Lung (tissue), 12 donors: Measurements from ENCODE around the gene ACSM5. TPM values are rescaled to one million over a fixed set of nuclear protein-coding genes. Genes with fewer than 3 reads are reported as not detected.

Experiments
- ATAC-seq: fragments of 200-7000 bp; cut with Tn5 transposase; one replicate; pipeline ENCODE4 v1.9.1; 2020; ENCODE audit warnings: moderate number of reproducible peaks; ENCODE audit not compliant: insufficient read depth, low FRiP score
- DNase-seq, 3 donors: peaks; one replicate each; pipeline ENCODE4 v3.0.0-alpha.2; 2013 to 2017
- H3K27ac ChIP-seq, 2 donors: one replicate each; pipeline ENCODE4 v1.5.1; 2013; ENCODE audit warnings: mild to moderate bottlenecking in 2 of 2, moderate library complexity in 2 of 2, control low read depth in 1 of 2, inconsistent platforms in 1 of 2, low read depth in 1 of 2, low read length in 1 of 2
- H3K27me3 ChIP-seq, 3 donors: one replicate each; pipeline ENCODE4 v1.5.1; 2013; ENCODE audit warnings: low read length in 2 of 3; ENCODE audit not compliant: control insufficient read depth in 3 of 3, insufficient read depth in 3 of 3
- H3K36me3 ChIP-seq, 4 donors: one replicate each; pipeline ENCODE4 v1.5.1; 2013; ENCODE audit warnings: low read length in 4 of 4, mild to moderate bottlenecking in 1 of 4, moderate library complexity in 1 of 4; ENCODE audit not compliant: control insufficient read depth in 4 of 4, insufficient read depth in 4 of 4
- H3K4me1 ChIP-seq, 5 donors: one replicate each; pipeline ENCODE4 v1.5.1; 2013; ENCODE audit warnings: low read length in 5 of 5, mild to moderate bottlenecking in 2 of 5, moderate library complexity in 1 of 5; ENCODE audit not compliant: control insufficient read depth in 5 of 5, insufficient read depth in 5 of 5
- H3K4me3 ChIP-seq: one replicate; pipeline ENCODE4 v1.5.1; 2013; ENCODE audit warnings: mild to moderate bottlenecking, control low read depth, moderate library complexity
- H3K9ac ChIP-seq, 2 donors: one replicate each; pipeline ENCODE4 v1.5.1; 2013; ENCODE audit warnings: low read length in 2 of 2, control low read depth in 1 of 2; ENCODE audit not compliant: insufficient read depth in 1 of 2
- H3K9me3 ChIP-seq, 4 donors: one replicate each; pipeline ENCODE4 v1.5.1; 2013; ENCODE audit warnings: low read length in 3 of 4, mild to moderate bottlenecking in 1 of 4, moderate library complexity in 1 of 4; ENCODE audit not compliant: control insufficient read depth in 4 of 4, insufficient read depth in 3 of 4
- WGBS, 2 donors: extraction: QIAGEN DNeasy Blood & Tissue Kit; methylation state at CpG; one replicate each; pipeline ENCODE4 v1.1.7; 2013; 5-methylcytosine and 5-hydroxymethylcytosine counted together
- polyA plus RNA-seq, 2 donors: library from polyadenylated mRNA; stranded (reverse); fragments of 200-250 nt; gene quantifications; one replicate each; pipeline ENCODE4 v1.2.1, GENCODE V29; 2013
- total RNA-seq, 2 donors: library from RNA; depleted of rRNA in 1 of 2; stranded (reverse); fragments of >200 nt in 1 of 2; gene quantifications; one replicate each; pipeline ENCODE4 v1.2.1, GENCODE V29; 2014 to 2021
- TF ChIP-seq, protein P1 (sequence below): IDR thresholded peaks from 2 replicates; pipeline ENCODE4 v1.5.1; 2012; ENCODE audit warnings: mild to moderate bottlenecking; ENCODE audit errors: control extremely low read depth, extremely low read depth
- donor health status: control.
- donor health status: control.
- donor health status: Bipolar disorder and iron deficiency.
- donor health status: healthy.
- donor health status: DM: yes; HTN: yes; CAD: no.

Gene ACSM5
- total and polyA plus RNA-seq, 4 donors, result 0.40 to 1.4 (median 0.81) TPM

DNA sequence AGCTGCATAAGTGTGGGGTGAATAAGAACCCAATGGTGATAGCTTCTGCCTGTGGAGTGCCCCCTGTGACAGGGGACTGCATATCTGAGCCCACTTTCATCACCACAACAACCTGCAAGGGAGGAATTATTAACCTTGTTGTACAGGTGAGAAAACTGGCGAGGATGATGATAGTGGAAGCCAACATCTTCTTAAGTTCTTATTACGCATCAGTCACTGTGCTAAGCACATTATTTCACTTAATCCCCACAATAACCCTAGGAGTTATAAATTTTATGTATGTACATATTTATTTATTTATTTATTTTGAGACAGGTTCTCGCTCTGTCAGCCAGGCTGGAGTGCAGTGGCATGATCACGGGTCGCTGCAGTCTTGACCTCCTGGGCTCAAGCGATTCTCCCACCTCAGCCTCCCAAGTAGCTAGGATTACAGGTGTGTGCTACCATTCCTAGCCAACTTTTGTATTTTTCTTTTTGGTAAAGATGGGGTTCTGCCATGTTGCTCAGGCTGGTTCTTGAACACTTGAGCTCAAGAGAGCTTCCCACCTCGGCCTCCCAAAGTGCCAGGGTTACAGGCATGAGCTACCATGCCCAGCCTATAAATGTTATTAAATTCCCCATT, 12.4 kb upstream of the ACSM5 start:
- no peak for DNase-seq
- WGBS, 2 donors, result 96% methylated on average over 7 of the region's 7 CpGs
- Histone ChIP-seq H3K27me3 (no peaks in the 10 kb centered on the region), H3K9ac (no peak overlapping the region), H3K4me1 (peaks cover 0 to 14% (median 0%) of the 10 kb centered on the region in 5 donors), H3K36me3 (no peaks in the 10 kb centered on the region), H3K27ac (no peak overlapping the region), H3K9me3 (no peaks in the 10 kb centered on the region), H3K4me3 (no peak overlapping the region)
- TF ChIP-seq, protein P1, sequence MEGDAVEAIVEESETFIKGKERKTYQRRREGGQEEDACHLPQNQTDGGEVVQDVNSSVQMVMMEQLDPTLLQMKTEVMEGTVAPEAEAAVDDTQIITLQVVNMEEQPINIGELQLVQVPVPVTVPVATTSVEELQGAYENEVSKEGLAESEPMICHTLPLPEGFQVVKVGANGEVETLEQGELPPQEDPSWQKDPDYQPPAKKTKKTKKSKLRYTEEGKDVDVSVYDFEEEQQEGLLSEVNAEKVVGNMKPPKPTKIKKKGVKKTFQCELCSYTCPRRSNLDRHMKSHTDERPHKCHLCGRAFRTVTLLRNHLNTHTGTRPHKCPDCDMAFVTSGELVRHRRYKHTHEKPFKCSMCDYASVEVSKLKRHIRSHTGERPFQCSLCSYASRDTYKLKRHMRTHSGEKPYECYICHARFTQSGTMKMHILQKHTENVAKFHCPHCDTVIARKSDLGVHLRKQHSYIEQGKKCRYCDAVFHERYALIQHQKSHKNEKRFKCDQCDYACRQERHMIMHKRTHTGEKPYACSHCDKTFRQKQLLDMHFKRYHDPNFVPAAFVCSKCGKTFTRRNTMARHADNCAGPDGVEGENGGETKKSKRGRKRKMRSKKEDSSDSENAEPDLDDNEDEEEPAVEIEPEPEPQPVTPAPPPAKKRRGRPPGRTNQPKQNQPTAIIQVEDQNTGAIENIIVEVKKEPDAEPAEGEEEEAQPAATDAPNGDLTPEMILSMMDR, result no peak
- ATAC-seq, result no peak

DNA sequence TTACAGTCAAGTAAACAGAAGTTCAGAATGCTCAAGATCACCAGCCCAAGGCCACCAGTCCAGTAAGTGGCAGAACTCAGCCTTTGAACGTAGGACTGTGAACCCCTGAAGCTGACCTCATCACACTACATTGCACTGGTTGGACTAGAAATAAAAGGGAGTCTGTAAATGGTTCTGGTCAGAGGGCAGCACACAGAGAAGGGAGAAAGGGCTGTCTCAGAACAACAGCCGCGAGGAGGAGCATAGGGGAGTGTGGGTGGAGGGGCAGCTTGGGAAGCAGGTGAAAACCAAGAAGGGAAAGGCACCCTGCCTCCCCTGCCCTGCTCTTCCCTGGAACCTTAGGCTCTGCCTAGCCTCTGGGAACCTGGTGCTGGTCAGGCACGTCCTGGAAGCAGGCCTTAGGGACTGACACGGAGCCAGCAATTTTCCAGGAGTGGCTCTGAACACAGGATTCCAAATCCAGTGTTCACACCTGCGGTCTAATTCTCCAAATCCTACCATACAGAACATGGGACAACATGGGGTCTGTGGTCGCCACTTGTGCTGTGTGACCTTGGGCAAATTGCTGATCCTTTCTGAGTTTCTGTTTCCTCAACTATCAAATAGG, 11.8 kb upstream of the ACSM5 start:
- H3K9me3 ChIP-seq, result no peaks in the 10 kb centered on the region
- peaks cover 0 to 14% (median 0%) of the 10 kb centered on the region in 5 donors for H3K4me1 ChIP-seq
- H3K9ac ChIP-seq, result no peak overlapping the region
- TF ChIP-seq, protein P1, result no peak
- H3K4me3 ChIP-seq, result no peak overlapping the region
- DNase-seq (no peak), ATAC-seq (no peak)
- WGBS, 2 donors, result 86 to 90% methylated on average over 5 to 7 of the region's 7 CpGs
- no peaks in the 10 kb centered on the region for H3K36me3 ChIP-seq
- no peaks in the 10 kb centered on the region for H3K27me3 ChIP-seq
- no peak overlapping the region for H3K27ac ChIP-seq

DNA sequence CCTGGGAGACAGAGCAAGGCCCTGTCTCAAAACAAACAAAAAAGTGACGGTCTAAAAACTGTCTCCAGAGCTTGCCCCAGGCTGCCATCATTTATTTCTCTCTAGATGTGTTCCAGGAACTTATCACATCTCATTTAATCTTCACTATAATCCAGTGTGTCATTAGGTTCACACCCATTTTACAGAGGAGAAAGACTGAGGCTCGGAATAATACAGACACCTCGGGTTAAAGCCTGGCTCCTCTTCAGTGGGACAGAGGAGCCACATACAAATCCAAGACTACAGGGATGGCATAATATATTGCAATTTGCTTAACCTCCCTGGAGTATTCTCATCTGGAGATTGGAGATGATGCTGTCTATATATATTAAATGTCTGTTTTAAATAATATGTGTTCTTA, 10.7 kb upstream of the ACSM5 start:
- H3K9me3 ChIP-seq, result no peaks in the 10 kb centered on the region
- H3K36me3 ChIP-seq, result no peaks in the 10 kb centered on the region
- H3K4me3 ChIP-seq, result no peak overlapping the region
- TF ChIP-seq, protein P1, result no peak
- no peak for ATAC-seq
- peaks cover 0 to 11% (median 0%) of the 10 kb centered on the region in 5 donors for H3K4me1 ChIP-seq
- no peak overlapping the region for H3K9ac ChIP-seq
- WGBS, 2 donors, result 82 to 90% methylated on average over 3 of the region's 3 CpGs
- no peaks in the 10 kb centered on the region for H3K27me3 ChIP-seq
- DNase-seq, result no peak
- no peak overlapping the region for H3K27ac ChIP-seq
